ENCODE data around the gene ALPG. TPM values are rescaled to one million over a fixed set of nuclear protein-coding genes. Genes with fewer than 3 reads are reported as not detected.

Gene ALPG
- total and polyA plus RNA-seq, 9 of the 15 experiments (the other 6 are each of a cell fraction or from before 2014, with no cell fraction given) = not detected

GRCh38 chr2:232386740-232387450, 19.7 kb upstream of the ALPG start:
- peaks cover 2 to 17% of the 10 kb centered on the region in 2 experiments; a peak in 4 of 5 replicates for H3K27me3 ChIP-seq (ENCODE audit: control insufficient read depth in 2 of 2, insufficient read depth in 2 of 2, low read length in 2 of 2)
- H3K4me2 ChIP-seq (ENCODE audit: insufficient read depth, low read length) = no peak overlapping the region
- ATAC-seq (no peak), DNase-seq (ENCODE audit: extremely low read depth in 1 of 4, low spot score in 3 of 4) (no peak), FAIRE-seq (no peak)
- H3K79me2 ChIP-seq (ENCODE audit: control insufficient read depth, insufficient read depth, low read length) = no peaks in the 10 kb centered on the region
- WGBS (ENCODE audit: insufficient coverage, low coverage, missing lambda C conversion rate) = 68% methylated on average over 25 of the region's 75 CpGs
- no peak overlapping the region for H3K4me3 ChIP-seq
- H2AFZ ChIP-seq (ENCODE audit: low read depth, low read length) = no peak overlapping the region
- no peaks in the 10 kb centered on the region for H4K20me1 ChIP-seq (replicated peaks; ENCODE audit: control insufficient read depth, insufficient read depth, low read length)
- H3K36me3 ChIP-seq (ENCODE audit: control insufficient read depth, insufficient read depth, low read length) = no peaks in the 10 kb centered on the region
- H3K9ac ChIP-seq (ENCODE audit: insufficient read depth in 1 of 2, low read depth in 2 of 2, low read length in 2 of 2) = no peak overlapping the region
- intact Hi-C loops (cut with micrococcal nuclease) (no loop called here), in situ Hi-C loops (cut with MboI) (no loop called here)
- ChIA-PET CTCF (ENCODE audit: low intra/inter-chr PET ratio) (interaction anchor here (0.7 kb wide), 1 partner anchor 248 kb away, joined by 3 read pairs; no protein-coding TSS in a partner anchor), POLR2A (no interaction called here)
- TF ChIP-seq FOXJ3 (CRISPR knock-in tag; IDR thresholded peaks at IDR 0.05) (no peak), FOXA1 (IDR thresholded peaks at IDR 0.05; ENCODE audit: borderline replicate concordance) (no peak), SMARCA4 (IDR thresholded peaks at IDR 0.05) (no peak), BDP1 (IDR thresholded peaks at IDR 0.05; ENCODE audit: insufficient read depth, insufficient read length) (no peak), ZNF316 (IDR thresholded peaks at IDR 0.05) (no peak), MTF1 (CRISPR knock-in tag; IDR thresholded peaks at IDR 0.05; ENCODE audit: borderline replicate concordance) (no peak), SRSF9 (IDR thresholded peaks at IDR 0.05; ENCODE audit: borderline replicate concordance, low read depth, low read length) (no peak), OTX1 (CRISPR knock-in tag; IDR thresholded peaks at IDR 0.05) (no peak), POLR2H (tag; IDR thresholded peaks at IDR 0.05; ENCODE audit: low read depth) (no peak), E2F1 (CRISPR knock-in tag; IDR thresholded peaks at IDR 0.05) (no peak)
- TF ChIP-seq, protein P1, sequence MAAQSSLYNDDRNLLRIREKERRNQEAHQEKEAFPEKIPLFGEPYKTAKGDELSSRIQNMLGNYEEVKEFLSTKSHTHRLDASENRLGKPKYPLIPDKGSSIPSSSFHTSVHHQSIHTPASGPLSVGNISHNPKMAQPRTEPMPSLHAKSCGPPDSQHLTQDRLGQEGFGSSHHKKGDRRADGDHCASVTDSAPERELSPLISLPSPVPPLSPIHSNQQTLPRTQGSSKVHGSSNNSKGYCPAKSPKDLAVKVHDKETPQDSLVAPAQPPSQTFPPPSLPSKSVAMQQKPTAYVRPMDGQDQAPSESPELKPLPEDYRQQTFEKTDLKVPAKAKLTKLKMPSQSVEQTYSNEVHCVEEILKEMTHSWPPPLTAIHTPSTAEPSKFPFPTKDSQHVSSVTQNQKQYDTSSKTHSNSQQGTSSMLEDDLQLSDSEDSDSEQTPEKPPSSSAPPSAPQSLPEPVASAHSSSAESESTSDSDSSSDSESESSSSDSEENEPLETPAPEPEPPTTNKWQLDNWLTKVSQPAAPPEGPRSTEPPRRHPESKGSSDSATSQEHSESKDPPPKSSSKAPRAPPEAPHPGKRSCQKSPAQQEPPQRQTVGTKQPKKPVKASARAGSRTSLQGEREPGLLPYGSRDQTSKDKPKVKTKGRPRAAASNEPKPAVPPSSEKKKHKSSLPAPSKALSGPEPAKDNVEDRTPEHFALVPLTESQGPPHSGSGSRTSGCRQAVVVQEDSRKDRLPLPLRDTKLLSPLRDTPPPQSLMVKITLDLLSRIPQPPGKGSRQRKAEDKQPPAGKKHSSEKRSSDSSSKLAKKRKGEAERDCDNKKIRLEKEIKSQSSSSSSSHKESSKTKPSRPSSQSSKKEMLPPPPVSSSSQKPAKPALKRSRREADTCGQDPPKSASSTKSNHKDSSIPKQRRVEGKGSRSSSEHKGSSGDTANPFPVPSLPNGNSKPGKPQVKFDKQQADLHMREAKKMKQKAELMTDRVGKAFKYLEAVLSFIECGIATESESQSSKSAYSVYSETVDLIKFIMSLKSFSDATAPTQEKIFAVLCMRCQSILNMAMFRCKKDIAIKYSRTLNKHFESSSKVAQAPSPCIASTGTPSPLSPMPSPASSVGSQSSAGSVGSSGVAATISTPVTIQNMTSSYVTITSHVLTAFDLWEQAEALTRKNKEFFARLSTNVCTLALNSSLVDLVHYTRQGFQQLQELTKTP (IDR thresholded peaks at IDR 0.05; ENCODE audit: low read depth in 1 of 2, partially characterized antibody in 2 of 2) = no peak
- TF ChIP-seq, protein P2, sequence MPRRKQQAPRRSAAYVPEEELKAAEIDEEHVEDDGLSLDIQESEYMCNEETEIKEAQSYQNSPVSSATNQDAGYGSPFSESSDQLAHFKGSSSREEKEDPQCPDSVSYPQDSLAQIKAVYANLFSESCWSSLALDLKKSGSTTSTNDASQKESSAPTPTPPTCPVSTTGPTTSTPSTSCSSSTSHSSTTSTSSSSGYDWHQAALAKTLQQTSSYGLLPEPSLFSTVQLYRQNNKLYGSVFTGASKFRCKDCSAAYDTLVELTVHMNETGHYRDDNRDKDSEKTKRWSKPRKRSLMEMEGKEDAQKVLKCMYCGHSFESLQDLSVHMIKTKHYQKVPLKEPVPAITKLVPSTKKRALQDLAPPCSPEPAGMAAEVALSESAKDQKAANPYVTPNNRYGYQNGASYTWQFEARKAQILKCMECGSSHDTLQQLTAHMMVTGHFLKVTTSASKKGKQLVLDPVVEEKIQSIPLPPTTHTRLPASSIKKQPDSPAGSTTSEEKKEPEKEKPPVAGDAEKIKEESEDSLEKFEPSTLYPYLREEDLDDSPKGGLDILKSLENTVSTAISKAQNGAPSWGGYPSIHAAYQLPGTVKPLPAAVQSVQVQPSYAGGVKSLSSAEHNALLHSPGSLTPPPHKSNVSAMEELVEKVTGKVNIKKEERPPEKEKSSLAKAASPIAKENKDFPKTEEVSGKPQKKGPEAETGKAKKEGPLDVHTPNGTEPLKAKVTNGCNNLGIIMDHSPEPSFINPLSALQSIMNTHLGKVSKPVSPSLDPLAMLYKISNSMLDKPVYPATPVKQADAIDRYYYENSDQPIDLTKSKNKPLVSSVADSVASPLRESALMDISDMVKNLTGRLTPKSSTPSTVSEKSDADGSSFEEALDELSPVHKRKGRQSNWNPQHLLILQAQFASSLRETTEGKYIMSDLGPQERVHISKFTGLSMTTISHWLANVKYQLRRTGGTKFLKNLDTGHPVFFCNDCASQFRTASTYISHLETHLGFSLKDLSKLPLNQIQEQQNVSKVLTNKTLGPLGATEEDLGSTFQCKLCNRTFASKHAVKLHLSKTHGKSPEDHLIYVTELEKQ (CRISPR knock-in tag; IDR thresholded peaks at IDR 0.05) = no peak
- TF ChIP-seq, protein P3, sequence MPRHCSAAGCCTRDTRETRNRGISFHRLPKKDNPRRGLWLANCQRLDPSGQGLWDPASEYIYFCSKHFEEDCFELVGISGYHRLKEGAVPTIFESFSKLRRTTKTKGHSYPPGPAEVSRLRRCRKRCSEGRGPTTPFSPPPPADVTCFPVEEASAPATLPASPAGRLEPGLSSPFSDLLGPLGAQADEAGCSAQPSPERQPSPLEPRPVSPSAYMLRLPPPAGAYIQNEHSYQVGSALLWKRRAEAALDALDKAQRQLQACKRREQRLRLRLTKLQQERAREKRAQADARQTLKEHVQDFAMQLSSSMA (CRISPR knock-in tag; IDR thresholded peaks at IDR 0.05) = no peak
- peaks cover 0 to 4% of the 10 kb centered on the region in 2 experiments; a peak in 1 of 5 replicates for H3K4me1 ChIP-seq (replicated peaks in 1 of 2; ENCODE audit: control insufficient read depth in 2 of 2, insufficient read depth in 2 of 2, low read length in 2 of 2)
- no peaks in the 10 kb centered on the region for H3K9me3 ChIP-seq (replicated peaks; ENCODE audit: control insufficient read depth, insufficient read depth, low read depth, low read length)
- no TSS peak for BruUV-seq (replicated peaks)
- H3K27ac ChIP-seq (ENCODE audit: extremely low read depth, low read depth, low read length) = no peak overlapping the region
- no peaks in the 10 kb centered on the region for H3K9me1 ChIP-seq (ENCODE audit: control insufficient read depth, insufficient read depth, low read length)
